Activated T-cell treated with anti-CD3 and anti-CD28 coated beads, Interleukin-2, amount 50 U/mL, for 72 hours (primary cell): ENCODE data around the gene C16orf54. TPM values are rescaled to one million over a fixed set of nuclear protein-coding genes. Genes with fewer than 3 reads are reported as not detected.

ENCODE experiments used
- total RNA-seq, 2 donors: library from RNA; stranded (reverse); gene quantifications; one replicate each; pipeline ENCODE4 v1.2.3, GENCODE V29; 2022

The C16orf54 gene
- total RNA-seq, 2 donors from 2014 or later: 23.7 to 25.9 TPM

Other genes with a start within 250 kb of the C16orf54 start
- gene NPIPB12, start 239.6 kb downstream of the C16orf54 start, total RNA-seq: 10 to 100 TPM; 81.5 to 90.4 TPM
- 10 to 100 TPM; 77.4 to 84.4 TPM for gene SPN, start 82.7 kb downstream of the C16orf54 start, total RNA-seq
- 1 to 10 TPM; 4.5 to 5.6 TPM for gene QPRT, start 66.8 kb downstream of the C16orf54 start, total RNA-seq
- gene ZG16, start 32.3 kb upstream of the C16orf54 start, total RNA-seq: not detected
- 100 to 1,000 TPM; 153 to 180 TPM for gene KIF22, start 44.8 kb upstream of the C16orf54 start, total RNA-seq
- 100 to 1,000 TPM; 266 to 329 TPM for gene MAZ, start 60.5 kb upstream of the C16orf54 start, total RNA-seq
- gene PRRT2, start 66.2 kb upstream of the C16orf54 start, total RNA-seq: 1 to 10 TPM; 2.4 to 2.8 TPM
- 10 to 100 TPM; 14.8 to 17.8 TPM for gene PAGR1, start 70.2 kb upstream of the C16orf54 start, total RNA-seq
- gene MVP, start 74.5 kb upstream of the C16orf54 start, total RNA-seq: 100 to 1,000 TPM; 148 to 161 TPM
- 10 to 100 TPM; 48.7 to 56.0 TPM for gene CDIPT, start 117.2 kb upstream of the C16orf54 start, total RNA-seq
- gene SEZ6L2, start 153.6 kb upstream of the C16orf54 start, total RNA-seq: under 1 TPM; 0.31 to 0.44 TPM
- gene ASPHD1, start 154.5 kb upstream of the C16orf54 start, total RNA-seq: under 1 TPM; 0.82 to 0.93 TPM
- 10 to 100 TPM; 45.3 to 46.8 TPM for gene KCTD13, start 180.2 kb upstream of the C16orf54 start, total RNA-seq
- gene TMEM219, start 216.1 kb upstream of the C16orf54 start, total RNA-seq: 10 to 100 TPM; 84.5 to 84.7 TPM
- gene TAOK2, start 227.9 kb upstream of the C16orf54 start, total RNA-seq: 10 to 100 TPM; 31.1 to 35.0 TPM
- 10 to 100 TPM; 38.8 to 45.8 TPM for gene HIRIP3, start 249.6 kb upstream of the C16orf54 start, total RNA-seq